Iris pigment epithelial cell (primary cell): ENCODE measurements around the gene SLBP.

Source experiments
- DNase-seq: peaks from one replicate; pipeline ENCODE4 v3.0.0-alpha.2; 2011; ENCODE audit warnings: low read depth

The SLBP gene

GRCh38 chr4:1726146-1726934, 14.2 kb upstream of the SLBP start:
- peak; percentile 72 for DNase-seq

- no peak for DNase-seq
Observed at GRCh38 chr4:1725521-1725920, 13.4 kb upstream of the SLBP start.

- no peak for DNase-seq
Observed at GRCh38 chr4:1723131-1723801, 11.1 kb upstream of the SLBP start.

- DNase-seq, result no peak
Observed at GRCh38 chr4:1722551-1723118, 10.5 kb upstream of the SLBP start.

GRCh38 chr4:1721666-1722550, 9.8 kb upstream of the SLBP start:
- DNase-seq, result no peak

GRCh38 chr4:1721003-1721665, 9.0 kb upstream of the SLBP start, which contains the start of the genes TACC3 and TMEM129:
TACC3 (plus strand) TSS chr4:1721521; CDS start chr4:1723422, 1,901 bp downstream.
TMEM129 (minus strand) TSS chr4:1721323; CDS start chr4:1720837, 486 bp downstream.
- DNase-seq, result peak; percentile 91

- DNase-seq, result peak; percentile 77
Observed at GRCh38 chr4:1720163-1720983, 8.3 kb upstream of the SLBP start.

- no peak for DNase-seq
Observed at GRCh38 chr4:1718095-1718850, 6.2 kb upstream of the SLBP start.

- DNase-seq, result no peak
Observed at GRCh38 chr4:1717129-1718094, 5.3 kb upstream of the SLBP start.

- no peak for DNase-seq
Observed at GRCh38 chr4:1716065-1716945, 4.2 kb upstream of the SLBP start.

GRCh38 chr4:1715002-1715758, 3.1 kb upstream of the SLBP start:
- no peak for DNase-seq

GRCh38 chr4:1714303-1715001, 2.3 kb upstream of the SLBP start:
- no peak for DNase-seq

GRCh38 chr4:1713003-1713851, 1.1 kb upstream of the SLBP start:
- no peak for DNase-seq

- DNase-seq, result peak; percentile 76
Observed at GRCh38 chr4:1711571-1712215, 426 bp downstream of the SLBP start.
